ENCODE data around the gene PRKAG3.

Gene PRKAG3

DNA sequence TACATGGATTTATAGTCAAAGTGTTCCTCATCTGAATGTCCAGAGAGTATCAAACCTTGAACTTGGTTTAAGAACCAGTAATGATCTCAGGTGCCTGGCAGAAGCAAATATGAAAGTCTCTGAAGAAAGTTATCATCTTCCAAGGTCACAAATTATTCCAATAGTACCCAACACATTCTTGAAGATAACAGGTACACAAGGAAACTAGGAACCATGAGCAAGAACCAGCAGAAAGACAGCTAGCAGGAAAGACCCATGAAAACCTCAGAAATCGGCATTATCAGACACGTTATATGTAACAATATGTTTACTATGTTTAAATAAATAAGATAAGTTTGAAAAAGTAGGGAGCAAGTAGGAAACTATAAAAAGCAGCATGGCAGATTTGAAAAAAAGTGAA is 5.9 kb upstream of the PRKAG3 start:
- DNase-seq: no peak

DNA sequence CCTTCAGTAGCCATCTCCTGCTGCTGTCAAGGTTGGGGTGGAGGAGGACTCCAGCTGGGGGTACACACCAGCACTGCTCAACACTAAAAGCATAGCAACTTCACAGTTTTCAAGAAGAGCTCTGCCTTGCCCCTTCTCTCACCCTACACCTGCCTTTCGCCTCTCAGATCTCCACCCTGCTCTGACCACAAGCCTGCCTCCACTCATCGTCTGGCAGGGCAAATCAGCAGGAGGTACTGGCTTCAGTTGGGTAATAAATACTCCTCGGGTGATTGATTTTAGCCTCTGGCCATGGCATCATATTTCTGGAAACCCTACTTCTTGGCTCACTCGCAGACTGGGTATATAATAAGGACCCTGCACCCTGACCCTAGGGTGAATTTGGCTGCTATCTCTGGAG is 3.1 kb upstream of the PRKAG3 start:
- no peak for DNase-seq

DNA sequence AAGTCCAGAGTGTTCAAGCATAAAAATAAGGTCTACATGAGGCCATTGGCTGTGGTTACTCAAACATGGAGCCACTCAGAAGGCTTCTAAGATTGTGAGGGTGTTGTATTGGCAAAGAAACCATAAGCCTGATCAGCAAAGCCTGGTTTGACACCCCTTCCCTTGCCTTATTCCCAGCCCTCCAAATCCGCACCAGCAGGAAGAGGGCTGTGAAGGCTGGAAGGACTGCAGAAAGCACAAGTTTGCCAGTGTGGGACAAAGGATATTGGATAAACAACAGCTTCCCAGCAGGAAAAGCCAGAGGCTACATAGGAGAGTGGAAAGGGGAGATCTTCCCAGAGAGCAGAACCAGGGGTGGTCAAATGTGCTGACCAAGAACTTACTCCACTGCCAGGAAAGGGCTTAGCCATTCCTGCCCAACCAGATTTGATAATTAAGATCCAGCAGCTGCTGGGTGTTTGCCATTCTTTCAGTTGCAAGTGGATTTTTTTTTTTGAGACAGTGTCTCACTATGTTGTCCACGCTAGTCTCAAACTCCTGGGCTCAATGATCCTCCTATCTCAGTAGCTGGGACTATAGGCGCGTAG is 1.5 kb upstream of the PRKAG3 start:
- no peak for DNase-seq

DNA sequence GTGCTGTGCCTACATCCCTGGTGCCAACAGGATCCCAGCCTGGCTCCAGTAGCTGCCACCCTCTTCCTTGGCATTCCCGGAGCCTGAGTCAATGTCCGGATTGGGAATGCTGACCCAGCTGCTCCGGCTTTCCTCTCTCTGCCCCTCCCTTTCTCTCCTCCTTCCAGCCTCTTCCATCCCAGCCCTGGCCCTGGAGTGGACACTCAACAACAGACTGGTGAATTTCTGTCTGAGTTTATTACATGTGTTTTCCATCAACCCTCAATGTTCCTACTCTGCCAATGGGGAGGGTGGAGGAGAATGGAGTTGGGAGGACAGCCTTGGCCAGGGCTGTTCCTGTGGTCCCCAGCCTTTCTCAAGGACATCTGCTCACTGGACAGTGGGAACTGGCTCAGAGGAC is 917 bp upstream of the PRKAG3 start:
- DNase-seq: no peak

DNA sequence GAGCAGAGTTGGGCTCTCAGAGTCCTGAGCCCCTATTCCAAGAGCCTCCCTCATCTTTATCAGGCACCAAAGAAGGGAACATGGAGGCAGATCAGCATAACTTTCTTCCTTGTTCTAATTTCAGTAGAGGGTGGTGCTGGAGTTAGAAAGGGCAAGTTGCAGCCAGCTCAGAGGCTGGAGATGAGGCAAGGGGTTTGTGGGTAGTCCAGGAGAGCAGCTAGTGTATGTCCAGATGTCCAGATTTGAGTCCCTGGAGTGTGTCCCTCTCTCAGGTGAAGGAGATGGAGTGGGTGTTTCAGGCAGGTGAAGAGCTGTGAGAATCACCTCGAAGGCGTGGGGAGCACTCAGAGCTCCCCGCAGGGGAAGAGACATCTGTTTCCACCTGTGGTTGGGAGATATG is 478 bp upstream of the PRKAG3 start:
- no peak for DNase-seq

DNA sequence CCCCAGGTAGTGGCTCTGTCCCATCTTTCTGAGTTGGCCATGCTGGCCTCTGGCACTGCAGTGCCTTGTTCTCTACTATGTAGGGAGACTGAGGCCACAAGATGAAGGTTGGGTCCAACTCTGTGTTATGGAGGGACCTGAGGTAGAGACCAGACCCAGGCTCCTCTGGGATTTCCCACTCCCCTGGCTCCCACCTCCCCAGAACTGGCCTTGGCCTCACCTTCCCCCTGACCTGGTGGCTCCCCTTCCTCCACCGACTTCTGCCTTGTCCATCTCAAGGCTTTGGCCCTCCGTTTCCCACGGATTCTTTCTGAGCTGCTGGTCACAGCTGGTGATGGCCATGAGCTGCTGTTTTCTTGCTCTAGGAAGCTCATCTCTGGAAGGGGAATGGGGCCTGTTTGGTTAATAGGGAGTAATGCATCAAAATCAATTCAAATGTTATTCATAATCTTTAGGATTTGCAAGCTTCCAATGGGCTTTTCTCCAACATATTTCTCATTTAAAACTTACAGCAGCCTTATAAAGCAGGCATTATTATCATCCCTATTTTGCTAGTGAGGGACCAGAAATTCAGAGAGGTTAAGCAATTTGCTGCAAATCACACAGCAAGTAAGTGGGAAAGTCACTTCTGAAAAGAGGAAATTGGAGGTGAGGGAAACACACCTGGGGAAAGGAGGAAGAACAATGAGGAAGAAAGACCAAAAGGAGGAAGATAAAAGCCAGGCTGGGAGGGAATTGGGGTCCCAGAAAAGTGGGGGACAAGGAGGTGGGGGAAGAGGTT is 887 bp downstream of the PRKAG3 start:
- no peak for DNase-seq

- DNase-seq: no peak
Observed at GRCh38 chr2:218829868-218830451, 1.6 kb downstream of the PRKAG3 start.

- DNase-seq: no peak
Observed at GRCh38 chr2:218828477-218828778, 3.2 kb downstream of the PRKAG3 start.

GRCh38 chr2:218827701-218828476 is 3.7 kb downstream of the PRKAG3 start:
- no peak for DNase-seq

DNA sequence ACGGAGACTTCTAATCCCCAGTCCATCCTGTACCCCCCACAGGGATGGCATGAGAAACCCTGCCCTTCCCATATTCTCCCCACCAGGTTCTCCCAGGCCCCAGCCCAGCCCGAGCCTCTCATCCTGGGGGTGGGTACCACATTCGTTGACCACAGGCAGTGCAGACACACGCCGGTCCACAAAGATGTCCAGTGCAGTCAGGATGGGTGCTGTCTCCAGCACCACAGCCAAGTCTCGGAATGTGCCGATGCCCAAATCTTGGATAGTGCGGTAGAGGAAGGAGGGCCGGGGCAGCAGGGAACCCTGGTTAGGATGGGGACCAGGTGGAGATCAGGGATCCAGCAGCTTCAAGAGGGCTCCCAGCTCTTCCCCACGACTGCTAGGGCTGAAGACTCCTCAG is 4.8 kb downstream of the PRKAG3 start:
- DNase-seq: no peak

- DNase-seq: no peak
Observed at GRCh38 chr2:218824004-218824403, 7.6 kb downstream of the PRKAG3 start.

DNA sequence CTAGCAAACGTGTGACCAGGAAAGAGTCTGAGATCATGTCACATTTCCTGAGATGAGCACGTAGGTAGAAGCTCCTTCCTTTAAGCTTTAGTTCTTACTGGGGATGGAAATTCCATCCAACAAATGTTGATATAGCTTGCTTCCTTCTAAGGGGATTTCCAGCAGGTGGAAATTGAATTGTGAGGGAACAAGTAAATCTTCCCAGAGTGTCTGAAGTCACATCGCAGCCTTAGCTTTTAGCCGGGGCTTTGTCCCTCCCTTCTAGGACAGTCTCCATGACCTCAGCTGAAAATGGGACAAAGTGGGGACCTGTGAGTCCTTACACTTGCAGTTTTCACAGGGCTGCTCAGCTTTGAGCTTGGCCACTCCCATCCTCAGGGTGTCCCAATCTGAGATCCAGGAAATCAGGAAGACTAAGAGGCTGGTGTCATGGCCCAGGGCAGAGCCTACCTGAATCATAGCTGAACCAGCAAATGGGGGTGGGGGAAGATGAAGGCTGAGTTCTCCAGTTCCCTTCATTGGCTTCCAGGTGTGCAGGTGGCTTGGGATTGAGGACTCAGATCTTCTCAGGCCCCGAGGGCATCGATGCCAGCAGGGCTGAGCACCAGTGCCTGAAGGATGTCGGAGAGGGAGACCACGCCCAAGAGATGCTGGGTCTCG is 8.3 kb downstream of the PRKAG3 start:
- DNase-seq: no peak

DNA sequence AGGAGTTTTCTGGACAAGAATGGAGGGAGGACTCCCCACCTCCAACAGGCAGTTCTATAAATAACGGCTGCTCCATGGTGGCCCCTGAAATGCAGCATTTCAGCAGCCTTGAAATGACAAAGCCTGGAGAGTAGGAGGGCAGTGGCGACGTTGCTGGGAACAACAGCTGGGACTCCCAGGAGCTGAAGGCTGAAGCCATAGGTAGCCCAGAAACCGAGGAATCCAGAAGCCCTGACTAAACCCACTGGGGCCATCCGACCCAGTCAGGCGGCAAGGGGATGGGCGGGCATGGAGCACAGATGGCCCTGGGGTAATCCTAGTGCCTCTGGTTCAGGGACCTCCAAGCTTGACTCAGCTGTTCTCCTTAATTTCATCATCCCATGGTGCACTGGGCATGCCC is 9.0 kb downstream of the PRKAG3 start:
- no peak for DNase-seq

GRCh38 chr2:218821605-218822211 is 9.9 kb downstream of the PRKAG3 start:
- DNase-seq: no peak

DNA sequence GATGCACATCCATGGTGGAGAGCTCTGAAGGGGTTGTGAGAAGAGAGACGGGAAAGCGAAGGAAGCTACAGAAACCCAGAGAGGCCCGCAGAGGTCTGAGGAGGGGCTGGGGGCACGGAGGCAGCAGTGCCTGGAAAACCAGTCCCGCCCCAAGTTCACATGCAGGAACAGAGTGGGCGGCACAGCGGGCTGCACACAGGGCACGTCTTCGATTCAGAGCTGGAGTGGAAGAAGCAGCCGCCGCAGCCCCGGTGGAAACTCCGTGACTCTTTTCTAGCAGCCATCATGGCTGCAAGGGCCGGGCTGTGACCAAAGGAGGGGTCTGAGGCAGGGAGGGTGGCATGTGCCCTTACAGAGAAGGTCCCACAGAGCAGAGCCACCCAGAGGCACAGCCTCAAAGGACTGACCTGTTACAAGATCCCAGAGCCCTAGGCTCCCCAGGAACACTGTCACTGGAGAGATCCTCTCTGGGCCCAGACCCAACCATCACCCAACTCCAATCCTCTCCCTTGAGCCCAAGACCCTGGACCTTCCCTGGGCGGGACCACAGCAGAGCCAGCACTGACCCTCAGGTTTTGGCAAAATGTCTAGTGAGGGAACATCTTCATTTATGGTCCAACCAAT is 10.7 kb downstream of the PRKAG3 start:
- DNase-seq: no peak

DNA sequence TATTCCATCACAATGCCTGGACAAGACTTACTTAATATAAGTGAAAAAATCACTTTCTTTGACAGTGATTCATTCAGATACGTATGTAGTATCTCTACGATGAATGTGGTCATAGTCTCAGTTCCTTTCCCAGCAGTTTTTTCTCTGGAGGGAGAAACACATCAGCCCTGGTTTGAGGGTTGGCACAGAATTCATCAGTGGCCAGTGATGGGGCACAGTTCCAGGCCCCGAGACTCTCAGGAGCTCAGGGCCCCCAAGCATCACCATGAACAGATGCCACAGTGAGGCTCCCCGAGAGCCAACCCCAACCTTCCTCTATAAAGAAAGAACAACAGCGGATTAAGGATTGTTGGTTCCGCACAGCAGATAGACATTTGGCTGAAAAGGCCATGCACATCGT is 12.5 kb downstream of the PRKAG3 start:
- no peak for DNase-seq

- DNase-seq: no peak
Observed at GRCh38 chr2:218816561-218817011, 15.0 kb downstream of the PRKAG3 start.

DNA sequence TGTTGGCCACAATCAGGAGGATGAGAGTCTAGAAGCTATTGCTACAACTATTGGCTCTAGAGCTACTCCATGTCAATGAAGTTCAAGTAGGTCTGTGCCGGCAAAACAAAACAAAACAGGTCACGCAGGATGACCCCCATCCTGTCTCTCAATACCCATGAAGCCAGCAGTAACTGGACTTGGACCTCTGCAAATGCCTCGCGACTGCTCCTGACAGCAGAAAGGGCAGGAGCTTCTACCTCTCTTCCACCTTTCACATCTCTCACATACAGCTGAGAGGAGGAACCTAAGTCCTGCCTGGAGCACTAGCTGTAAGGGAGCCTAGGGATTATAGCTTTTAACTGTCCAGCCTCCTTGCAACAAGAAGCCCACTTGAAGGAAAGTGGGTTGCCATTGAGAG is 16.0 kb downstream of the PRKAG3 start:
- DNase-seq: no peak

- no peak for DNase-seq
Observed at GRCh38 chr2:218815244-218815637, 16.4 kb downstream of the PRKAG3 start.

DNA sequence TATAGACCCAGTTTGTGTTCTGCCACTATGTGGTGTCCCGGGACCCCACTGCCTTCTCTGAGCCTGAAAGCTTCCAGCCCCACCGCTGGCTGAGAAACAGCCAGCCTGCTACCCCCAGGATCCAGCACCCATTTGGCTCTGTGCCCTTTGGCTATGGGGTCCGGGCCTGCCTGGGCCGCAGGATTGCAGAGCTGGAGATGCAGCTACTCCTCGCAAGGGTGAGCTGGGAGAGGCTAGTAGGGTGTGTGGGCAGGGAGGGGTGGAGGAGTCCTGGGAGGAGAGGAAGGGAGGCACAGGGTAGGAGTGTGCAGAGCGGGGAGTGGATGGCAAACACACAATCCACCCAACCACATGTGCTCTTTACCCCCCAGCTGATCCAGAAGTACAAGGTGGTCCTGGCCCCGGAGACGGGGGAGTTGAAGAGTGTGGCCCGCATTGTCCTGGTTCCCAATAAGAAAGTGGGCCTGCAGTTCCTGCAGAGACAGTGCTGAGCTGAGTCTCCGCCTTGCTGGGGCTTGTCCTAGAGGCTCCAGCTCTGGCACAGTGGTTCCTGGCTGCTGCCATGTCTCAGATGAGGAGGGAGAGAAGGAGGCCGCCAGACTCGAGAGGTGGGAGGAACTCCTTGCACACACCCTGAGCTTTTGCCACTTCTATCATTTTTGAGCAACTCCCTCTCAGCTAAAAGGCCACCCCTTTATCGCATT is 16.9 kb downstream of the PRKAG3 start:
- DNase-seq: no peak

DNA sequence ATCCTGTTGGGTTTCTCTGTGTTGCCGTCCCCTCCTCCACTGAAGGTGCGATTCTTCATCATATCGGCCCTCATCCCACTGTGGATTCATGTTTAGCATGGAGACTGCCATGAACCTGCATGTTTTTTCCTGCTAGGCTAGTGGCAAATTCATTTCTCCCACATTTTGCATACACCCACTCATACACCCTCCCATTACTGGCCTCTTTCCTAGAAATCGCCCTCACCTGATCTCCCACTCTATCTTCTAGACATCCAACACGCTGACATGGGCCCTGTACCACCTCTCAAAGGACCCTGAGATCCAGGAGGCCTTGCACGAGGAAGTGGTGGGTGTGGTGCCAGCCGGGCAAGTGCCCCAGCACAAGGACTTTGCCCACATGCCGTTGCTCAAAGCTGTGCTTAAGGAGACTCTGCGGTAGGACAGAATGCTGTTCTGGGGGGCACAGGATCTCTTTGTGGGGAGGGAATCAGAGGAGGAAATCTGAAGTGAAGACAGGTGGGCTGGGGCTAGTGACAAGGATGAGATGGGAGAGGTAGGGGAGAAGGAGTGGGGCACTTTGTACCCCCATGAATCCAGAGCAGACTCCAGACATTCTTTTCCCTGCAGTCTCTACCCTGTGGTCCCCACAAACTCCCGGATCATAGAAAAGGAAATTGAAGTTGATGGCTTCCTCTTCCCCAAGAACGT is 17.7 kb downstream of the PRKAG3 start:
- no peak for DNase-seq
